Esophagus muscularis mucosa (tissue), 4 donors: Measurements from ENCODE around the gene NGRN.
A peak's percentile ranks its signal among the peaks of the same experiment; 100 is the strongest.

Experiments
- EP300 ChIP-seq: sonication (generic); formaldehyde crosslinking; IDR thresholded peaks from one replicate; pipeline ENCODE4 v1.6.1; 2017; ENCODE audit warnings: antibody characterized with exemption
- POLR2A ChIP-seq: fragments of 450-650 bp; IDR thresholded peaks from one replicate; pipeline ENCODE4 v1.6.1; 2017; ENCODE audit warnings: antibody characterized with exemption, moderate library complexity, mild to moderate bottlenecking, low read depth
- POLR2AphosphoS5 ChIP-seq, 2 donors: sonication (generic); formaldehyde crosslinking; IDR thresholded peaks; one replicate each; pipeline ENCODE4 v1.6.1; 2017; ENCODE audit warnings: antibody characterized with exemption in 2 of 2
- TF ChIP-seq, protein P1 (sequence below), 3 experiments: fragments of 200-600 bp in 2 of 3; fragments of 450-650 bp in 1 of 3; sonication (generic) in 2 of 3; IDR thresholded peaks; one replicate each; pipeline ENCODE4 v1.5.1; 2017 to 2019; ENCODE audit warnings: antibody characterized with exemption in 3 of 3, mild to moderate bottlenecking in 2 of 3, moderate library complexity in 1 of 3

DNA sequence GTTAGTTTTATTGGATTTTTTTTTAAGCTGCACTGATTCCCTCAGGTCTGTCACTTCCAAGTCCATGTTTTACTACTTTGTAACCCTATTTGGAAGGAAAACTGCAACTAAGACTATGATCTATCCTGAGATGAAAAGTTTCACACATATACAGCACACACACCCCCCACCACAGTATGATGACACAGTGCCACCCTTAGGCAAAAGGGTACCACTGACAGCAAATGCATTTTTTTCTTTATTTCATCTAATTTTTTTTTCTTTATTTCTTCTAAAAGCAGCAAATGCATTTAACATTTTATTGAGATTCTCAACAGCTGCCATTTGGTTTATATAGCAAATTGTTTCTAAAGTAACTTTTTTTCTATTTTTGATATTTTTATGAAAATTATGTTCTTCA is 21.2 kb downstream of the NGRN start:
- TF ChIP-seq, protein P1, sequence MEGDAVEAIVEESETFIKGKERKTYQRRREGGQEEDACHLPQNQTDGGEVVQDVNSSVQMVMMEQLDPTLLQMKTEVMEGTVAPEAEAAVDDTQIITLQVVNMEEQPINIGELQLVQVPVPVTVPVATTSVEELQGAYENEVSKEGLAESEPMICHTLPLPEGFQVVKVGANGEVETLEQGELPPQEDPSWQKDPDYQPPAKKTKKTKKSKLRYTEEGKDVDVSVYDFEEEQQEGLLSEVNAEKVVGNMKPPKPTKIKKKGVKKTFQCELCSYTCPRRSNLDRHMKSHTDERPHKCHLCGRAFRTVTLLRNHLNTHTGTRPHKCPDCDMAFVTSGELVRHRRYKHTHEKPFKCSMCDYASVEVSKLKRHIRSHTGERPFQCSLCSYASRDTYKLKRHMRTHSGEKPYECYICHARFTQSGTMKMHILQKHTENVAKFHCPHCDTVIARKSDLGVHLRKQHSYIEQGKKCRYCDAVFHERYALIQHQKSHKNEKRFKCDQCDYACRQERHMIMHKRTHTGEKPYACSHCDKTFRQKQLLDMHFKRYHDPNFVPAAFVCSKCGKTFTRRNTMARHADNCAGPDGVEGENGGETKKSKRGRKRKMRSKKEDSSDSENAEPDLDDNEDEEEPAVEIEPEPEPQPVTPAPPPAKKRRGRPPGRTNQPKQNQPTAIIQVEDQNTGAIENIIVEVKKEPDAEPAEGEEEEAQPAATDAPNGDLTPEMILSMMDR (IDR thresholded peaks at IDR 0.05), result peak; percentile 22 to 32 (median 22)
- TF ChIP-seq POLR2AphosphoS5 (IDR thresholded peaks at IDR 0.05) (no peak), POLR2A (no peak), EP300 (no peak)
